Globus pallidus (tissue), 1 donor: ENCODE measurements around the gene ANXA7.
A peak's percentile ranks its signal among the peaks of the same experiment; 100 is the strongest.
"Not testable (repeated sequence)": the region's sequence is repeated elsewhere in the genome, so short reads cannot be mapped to it uniquely, and the experiment has no call there.

Experiments used
- DNase-seq: peaks from one replicate; pipeline ENCODE4 v3.0.0-alpha.2; 2015; ENCODE audit warnings: low spot score

The ANXA7 gene

DNA sequence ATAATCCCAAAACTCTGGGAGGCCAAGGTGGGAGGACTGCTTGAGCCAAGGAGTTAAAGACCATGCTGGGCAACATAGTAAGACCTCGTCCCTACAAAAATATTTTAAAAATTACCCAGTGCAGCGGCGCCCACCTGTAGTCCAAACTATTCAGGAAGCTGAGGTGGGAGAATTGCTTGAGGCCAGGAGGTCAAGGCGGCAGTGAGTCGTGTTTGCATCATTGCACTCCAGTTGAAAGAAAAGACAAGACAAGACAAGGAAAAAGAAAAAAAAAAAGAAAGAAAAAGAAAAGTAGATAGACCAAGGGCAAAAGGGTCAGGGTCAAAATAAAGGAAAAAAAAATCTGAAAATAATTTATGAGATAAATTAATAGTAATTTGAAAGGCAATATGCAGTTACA lies 5.8 kb downstream of the ANXA7 start:
- no peak for DNase-seq

DNA sequence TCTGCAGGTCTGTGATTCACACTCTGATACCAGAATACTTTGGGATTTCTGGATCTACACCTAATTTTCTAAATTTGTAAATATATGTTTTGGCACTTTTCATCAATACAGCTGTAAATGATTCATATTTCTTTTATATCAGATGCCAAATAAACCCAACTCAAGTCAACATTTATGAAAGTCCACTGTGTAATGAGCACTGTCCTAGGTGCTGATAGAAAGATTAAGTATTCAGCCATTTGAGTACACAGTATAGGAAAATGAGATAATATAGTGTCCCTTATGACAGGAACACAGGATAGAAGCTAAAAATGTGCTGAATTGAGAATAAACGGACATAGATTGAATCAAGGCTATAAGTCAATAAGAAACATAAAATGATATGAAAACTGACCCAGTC lies 6.4 kb downstream of the ANXA7 start:
- DNase-seq, result no peak

GRCh38 chr10:73406846-73407245 lies 7.0 kb downstream of the ANXA7 start:
- no peak for DNase-seq

- no peak for DNase-seq
These were observed 8.3 kb downstream of the ANXA7 start for GRCh38 chr10:73405556-73405955.

DNA sequence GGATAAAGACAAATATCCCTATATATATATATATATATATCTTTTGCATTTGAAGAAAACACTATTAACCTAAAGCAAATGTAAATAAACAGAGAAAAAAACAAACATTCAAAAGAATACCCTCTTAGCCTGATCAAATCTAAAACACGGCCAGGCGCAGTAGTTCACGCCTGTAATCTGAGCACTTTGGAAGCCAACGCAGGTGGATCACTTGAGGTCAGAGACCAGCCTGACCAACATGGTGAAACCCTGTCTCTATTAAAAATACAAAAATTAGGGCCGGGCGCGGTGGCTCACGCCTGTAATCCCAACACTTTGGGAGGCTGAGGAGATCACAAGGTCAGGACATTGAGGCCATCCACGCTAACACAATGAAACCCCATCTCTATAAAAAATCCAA lies 9.2 kb downstream of the ANXA7 start:
- DNase-seq, result no peak

GRCh38 chr10:73401636-73402035 lies 12.2 kb downstream of the ANXA7 start:
- no peak for DNase-seq

GRCh38 chr10:73399063-73399462 lies 14.8 kb downstream of the ANXA7 start:
- no peak for DNase-seq

GRCh38 chr10:73398024-73398423 lies 15.8 kb downstream of the ANXA7 start:
- DNase-seq, result no peak

GRCh38 chr10:73394325-73394724 lies 19.5 kb downstream of the ANXA7 start:
- not testable (repeated sequence) for DNase-seq

GRCh38 chr10:73388228-73388627 lies 25.6 kb downstream of the ANXA7 start:
- no peak for DNase-seq

- DNase-seq, result no peak
These were observed 27.3 kb downstream of the ANXA7 start for GRCh38 chr10:73386583-73386982.

DNA sequence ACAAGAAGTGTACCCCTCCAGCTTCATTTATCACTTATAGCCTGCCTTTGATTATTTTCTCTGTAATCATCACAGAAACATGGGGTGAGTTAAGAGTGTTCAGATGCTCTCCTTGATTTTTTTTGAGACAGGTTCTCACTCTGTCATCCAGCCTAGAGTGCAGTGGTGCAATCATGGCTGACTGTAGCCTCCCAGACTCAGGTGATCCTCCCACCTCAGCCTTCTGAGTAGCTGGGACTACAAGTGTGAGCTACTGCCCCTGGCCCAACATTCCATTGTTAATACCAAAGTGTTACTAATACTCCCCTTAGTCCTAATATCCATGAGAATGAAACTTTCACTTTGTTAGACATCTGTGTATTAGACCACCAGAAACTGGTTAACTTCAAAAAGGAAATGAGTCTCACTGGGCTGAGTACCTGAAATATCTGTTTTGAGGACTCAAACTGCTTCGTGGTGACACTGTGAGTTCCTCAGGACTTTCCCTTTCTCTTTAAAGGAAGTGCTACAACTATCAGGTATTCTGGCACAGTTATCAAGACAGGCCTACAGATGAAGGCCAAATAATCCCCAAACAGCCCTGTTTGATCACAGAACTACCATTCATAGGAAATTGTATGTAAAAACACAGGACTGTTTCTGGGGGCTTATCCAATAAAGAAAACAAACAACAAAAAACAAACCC lies 34.7 kb downstream of the ANXA7 start:
- DNase-seq, result no peak

DNA sequence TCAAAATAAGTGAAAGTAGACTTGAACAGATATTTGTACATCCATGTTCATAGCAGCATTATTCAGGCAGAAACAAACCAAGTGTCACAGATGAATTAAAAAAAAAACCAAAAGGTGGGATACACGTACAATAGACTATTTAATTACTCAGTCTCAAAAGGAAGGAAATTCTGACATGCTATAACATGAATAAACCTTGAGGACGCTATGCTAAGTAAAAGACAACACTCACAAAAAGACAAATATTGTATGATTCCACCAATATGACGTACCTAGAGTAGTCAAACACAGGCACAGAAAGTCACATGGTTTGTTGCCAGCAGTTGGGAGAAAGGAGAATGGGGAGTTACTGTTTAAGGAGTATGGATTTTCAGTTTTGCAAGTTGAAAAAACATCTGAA lies 37.2 kb downstream of the ANXA7 start:
- no peak for DNase-seq

GRCh38 chr10:73368238-73368637 lies 45.6 kb downstream of the ANXA7 start:
- DNase-seq, result peak; percentile 86

DNA sequence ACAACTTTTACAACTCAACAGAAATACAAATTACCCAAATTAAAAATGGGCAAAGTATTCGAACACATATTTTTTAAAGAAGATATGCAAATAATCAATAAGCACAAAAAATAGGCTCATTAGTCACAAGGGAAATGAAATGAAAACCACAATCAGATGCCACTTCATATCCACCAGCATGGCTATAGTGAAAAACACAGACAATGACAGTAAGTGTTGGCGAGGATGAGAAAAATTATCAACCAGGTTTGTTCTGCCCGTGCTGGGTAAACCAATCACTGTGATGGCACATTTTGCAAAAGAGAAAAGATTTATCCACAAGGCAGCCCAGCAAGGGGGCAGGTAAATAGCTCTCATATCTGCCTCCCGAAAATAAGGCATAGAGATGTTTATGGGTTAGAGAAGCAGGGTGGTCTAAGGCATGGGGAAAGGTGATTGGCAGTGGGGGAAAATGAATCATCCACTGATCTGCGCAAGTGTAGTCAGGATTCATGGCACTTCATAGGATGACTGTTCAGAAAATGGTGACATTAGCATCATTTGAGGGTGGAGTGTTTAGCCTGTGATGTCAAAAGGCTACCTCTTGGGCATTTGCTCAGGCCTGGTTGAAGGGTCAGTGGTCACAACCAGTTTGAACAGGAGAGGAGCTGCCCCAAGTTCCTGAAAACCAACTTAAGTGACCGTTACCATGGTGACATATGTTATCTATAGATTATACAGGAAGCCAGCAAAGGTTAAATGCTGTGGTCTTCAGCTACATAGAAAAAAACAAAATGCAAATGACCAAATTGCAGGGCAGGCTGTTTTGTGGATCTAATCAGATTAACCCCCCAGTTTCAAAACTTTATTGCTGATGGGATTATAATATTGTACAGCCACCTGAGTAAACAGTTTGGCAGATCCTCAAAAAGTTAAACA lies 47.2 kb downstream of the ANXA7 start:
- DNase-seq, result no peak

DNA sequence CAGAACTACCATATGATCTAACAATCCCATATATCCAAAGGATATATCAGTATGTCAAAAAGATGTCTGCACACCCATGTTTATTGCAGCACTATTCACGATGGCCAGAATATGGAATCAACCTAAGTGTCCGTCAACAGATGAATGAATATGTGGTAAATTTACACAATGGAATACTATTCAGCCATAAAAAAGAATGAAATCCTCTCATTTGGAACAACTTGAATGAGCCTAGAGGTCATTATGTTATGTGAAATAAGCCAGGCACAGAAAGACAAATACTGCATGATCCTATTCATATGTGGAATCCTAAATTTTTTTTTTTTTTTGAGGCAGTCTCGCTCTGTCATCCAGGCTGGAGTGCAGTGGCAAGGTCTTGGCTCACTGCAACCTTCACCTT lies 48.9 kb downstream of the ANXA7 start:
- no peak for DNase-seq

DNA sequence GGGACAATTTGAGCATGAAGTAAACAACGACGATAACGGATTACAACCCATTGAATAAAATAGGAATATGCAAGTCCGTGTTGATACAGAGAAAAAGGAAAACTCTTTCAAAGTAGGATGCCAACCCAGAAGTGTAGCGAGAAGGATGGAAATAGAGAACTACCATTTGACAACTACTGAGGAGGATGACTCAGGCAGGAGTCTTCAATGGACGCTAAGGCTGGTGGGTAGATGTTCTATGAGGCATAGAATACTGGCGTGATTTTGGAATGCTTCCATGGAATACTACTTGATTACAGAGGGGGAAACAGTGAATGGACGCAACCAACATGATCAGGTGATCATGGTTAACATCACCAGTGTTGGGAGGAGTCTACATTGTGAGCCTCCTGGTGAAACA lies 54.4 kb downstream of the ANXA7 start:
- DNase-seq, result no peak

GRCh38 chr10:73358331-73359279 lies 55.3 kb downstream of the ANXA7 start, which contains the start of gene CFAP70:
Gene CFAP70 (minus strand): TSS chr10:73358864. CDS start chr10:73354796, 4,068 bp downstream.
- DNase-seq, result peak; percentile 87

DNA sequence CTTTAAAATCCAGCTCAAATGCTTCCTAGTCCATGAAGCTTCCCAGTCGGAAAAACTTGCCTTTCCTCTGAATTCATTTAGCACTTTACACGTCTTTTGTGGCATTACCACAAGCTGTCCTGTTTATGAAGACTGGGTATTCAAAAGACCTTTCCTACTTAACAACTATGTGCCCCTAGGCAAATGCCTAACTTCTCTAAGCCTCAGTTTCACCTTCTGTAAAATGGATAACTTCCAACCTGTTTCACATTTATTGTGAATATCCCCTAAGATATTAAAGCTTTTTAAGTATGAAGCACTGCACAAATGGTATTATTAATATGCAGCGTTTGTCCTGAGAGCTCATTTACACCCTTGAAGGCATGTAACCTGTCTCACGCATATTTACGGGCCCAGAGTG lies 56.0 kb downstream of the ANXA7 start:
- no peak for DNase-seq

- DNase-seq, result no peak
These were observed 56.7 kb downstream of the ANXA7 start for GRCh38 chr10:73357166-73357565.

- no peak for DNase-seq
These were observed 69.6 kb downstream of the ANXA7 start for GRCh38 chr10:73344269-73344668.

GRCh38 chr10:73340121-73340520 lies 73.7 kb downstream of the ANXA7 start:
- DNase-seq, result no peak
